ENCODE measurements around the gene KDM4C. TPM values are rescaled to one million over a fixed set of nuclear protein-coding genes. Genes with fewer than 3 reads are reported as not detected.
"Not testable (repeated sequence)": the region's sequence is repeated elsewhere in the genome, so short reads cannot be mapped to it uniquely, and the experiment has no call there.

The KDM4C gene
- total RNA-seq, 1 experiment from 2014 or later = 61.1 TPM

- Histone ChIP-seq H2AFZ (ENCODE audit: low read length) (no peak overlapping the region), H3K27ac (ENCODE audit: low read length) (0 out of 2 replicates have a peak overlapping the region, but pooled peaks have one; percentile 23), H3K79me2 (ENCODE audit: low read length) (peaks cover 96% of the 10 kb centered on the region), H3K9me2 (replicated peaks; ENCODE audit: insufficient read depth, low read length) (no peaks in the 10 kb centered on the region), H3K9ac (ENCODE audit: low read length) (no peak overlapping the region), H3K4me2 (ENCODE audit: low read depth, low read length, poor library complexity, severe bottlenecking) (peak overlapping the region; percentile 22), H3K27me3 (ENCODE audit: low read length) (no peaks in the 10 kb centered on the region), H4K20me1 (ENCODE audit: insufficient read depth, low read depth, low read length) (no peaks in the 10 kb centered on the region), H3K4me1 (ENCODE audit: low read length) (peaks cover 18% of the 10 kb centered on the region), H3K4me3 (ENCODE audit: low read length) (no peak overlapping the region), H3K36me3 (ENCODE audit: insufficient read depth, low read length) (no peaks in the 10 kb centered on the region), H3K9me3 (ENCODE audit: low read length) (no peaks in the 10 kb centered on the region)
- no peak for DNase-seq
These were observed 7.6 kb downstream of the KDM4C start for GRCh38 chr9:6765396-6765795.

GRCh38 chr9:6766606-6767005 is 8.8 kb downstream of the KDM4C start:
- no peak overlapping the region for H2AFZ ChIP-seq (ENCODE audit: low read length)
- H3K27ac ChIP-seq (ENCODE audit: low read length) = no peak overlapping the region
- H4K20me1 ChIP-seq (ENCODE audit: insufficient read depth, low read depth, low read length) = no peaks in the 10 kb centered on the region
- no peaks in the 10 kb centered on the region for H3K36me3 ChIP-seq (ENCODE audit: insufficient read depth, low read length)
- H3K4me3 ChIP-seq (ENCODE audit: low read length) = no peak overlapping the region
- no peaks in the 10 kb centered on the region for H3K9me3 ChIP-seq (ENCODE audit: low read length)
- H3K27me3 ChIP-seq (ENCODE audit: low read length) = no peaks in the 10 kb centered on the region
- DNase-seq = no peak
- H3K79me2 ChIP-seq (ENCODE audit: low read length) = peaks cover 95% of the 10 kb centered on the region
- H3K9me2 ChIP-seq (replicated peaks; ENCODE audit: insufficient read depth, low read length) = no peaks in the 10 kb centered on the region
- H3K4me2 ChIP-seq (ENCODE audit: low read depth, low read length, poor library complexity, severe bottlenecking) = no peak overlapping the region
- H3K9ac ChIP-seq (ENCODE audit: low read length) = no peak overlapping the region
- H3K4me1 ChIP-seq (ENCODE audit: low read length) = peaks cover 18% of the 10 kb centered on the region

GRCh38 chr9:6768587-6768986 is 10.8 kb downstream of the KDM4C start:
- not testable (repeated sequence) for H3K9me3 ChIP-seq (ENCODE audit: low read length); H3K9me2 ChIP-seq (replicated peaks; ENCODE audit: insufficient read depth, low read length); H4K20me1 ChIP-seq (ENCODE audit: insufficient read depth, low read depth, low read length); H3K9ac ChIP-seq (ENCODE audit: low read length); H3K4me3 ChIP-seq (ENCODE audit: low read length); H3K27me3 ChIP-seq (ENCODE audit: low read length); DNase-seq; H3K27ac ChIP-seq (ENCODE audit: low read length); H3K4me2 ChIP-seq (ENCODE audit: low read depth, low read length, poor library complexity, severe bottlenecking); H2AFZ ChIP-seq (ENCODE audit: low read length); H3K36me3 ChIP-seq (ENCODE audit: insufficient read depth, low read length)
- Histone ChIP-seq H3K4me1 (ENCODE audit: low read length) (peaks cover 18% of the 10 kb centered on the region), H3K79me2 (ENCODE audit: low read length) (peaks cover 92% of the 10 kb centered on the region)

- H4K20me1 ChIP-seq (ENCODE audit: insufficient read depth, low read depth, low read length) = no peaks in the 10 kb centered on the region
- no peaks in the 10 kb centered on the region for H3K9me3 ChIP-seq (ENCODE audit: low read length)
- no peaks in the 10 kb centered on the region for H3K36me3 ChIP-seq (ENCODE audit: insufficient read depth, low read length)
- H3K4me3 ChIP-seq (ENCODE audit: low read length) = no peak overlapping the region
- no peak for DNase-seq
- H3K27me3 ChIP-seq (ENCODE audit: low read length) = no peaks in the 10 kb centered on the region
- no peak overlapping the region for H3K9ac ChIP-seq (ENCODE audit: low read length)
- H2AFZ ChIP-seq (ENCODE audit: low read length) = no peak overlapping the region
- H3K79me2 ChIP-seq (ENCODE audit: low read length) = peaks cover 91% of the 10 kb centered on the region
- H3K27ac ChIP-seq (ENCODE audit: low read length) = no peak overlapping the region
- H3K9me2 ChIP-seq (replicated peaks; ENCODE audit: insufficient read depth, low read length) = no peaks in the 10 kb centered on the region
- H3K4me2 ChIP-seq (ENCODE audit: low read depth, low read length, poor library complexity, severe bottlenecking) = no peak overlapping the region
- H3K4me1 ChIP-seq (ENCODE audit: low read length) = no peaks in the 10 kb centered on the region
These were observed 13.9 kb downstream of the KDM4C start for GRCh38 chr9:6771722-6772121.

- H3K4me2 ChIP-seq (ENCODE audit: low read depth, low read length, poor library complexity, severe bottlenecking) = no peak overlapping the region
- H3K27me3 ChIP-seq (ENCODE audit: low read length) = no peaks in the 10 kb centered on the region
- H4K20me1 ChIP-seq (ENCODE audit: insufficient read depth, low read depth, low read length) = no peaks in the 10 kb centered on the region; the same call in 1 of the 2 replicates
- no peak overlapping the region for H2AFZ ChIP-seq (ENCODE audit: low read length)
- no peaks in the 10 kb centered on the region for H3K9me3 ChIP-seq (ENCODE audit: low read length)
- H3K27ac ChIP-seq (ENCODE audit: low read length) = no peak overlapping the region
- H3K4me3 ChIP-seq (ENCODE audit: low read length) = no peak overlapping the region
- peaks cover 96% of the 10 kb centered on the region for H3K79me2 ChIP-seq (ENCODE audit: low read length)
- no peaks in the 10 kb centered on the region for H3K9me2 ChIP-seq (replicated peaks; ENCODE audit: insufficient read depth, low read length)
- H3K4me1 ChIP-seq (ENCODE audit: low read length) = peaks cover 9% of the 10 kb centered on the region
- no peak for DNase-seq
- no peak overlapping the region for H3K9ac ChIP-seq (ENCODE audit: low read length)
- H3K36me3 ChIP-seq (ENCODE audit: insufficient read depth, low read length) = no peaks in the 10 kb centered on the region
These were observed 19.6 kb downstream of the KDM4C start for GRCh38 chr9:6777213-6777902.

GRCh38 chr9:6779417-6780241 is 21.9 kb downstream of the KDM4C start:
- no peak overlapping the region for H3K4me3 ChIP-seq (ENCODE audit: low read length)
- peaks cover 23% of the 10 kb centered on the region for H3K4me1 ChIP-seq (ENCODE audit: low read length)
- H2AFZ ChIP-seq (ENCODE audit: low read length) = no peak overlapping the region
- H3K4me2 ChIP-seq (ENCODE audit: low read depth, low read length, poor library complexity, severe bottlenecking) = no peak overlapping the region
- no peak overlapping the region for H3K27ac ChIP-seq (ENCODE audit: low read length)
- H3K27me3 ChIP-seq (ENCODE audit: low read length) = no peaks in the 10 kb centered on the region
- no peaks in the 10 kb centered on the region; the same call in 1 of the 2 replicates for H4K20me1 ChIP-seq (ENCODE audit: insufficient read depth, low read depth, low read length)
- H3K9me3 ChIP-seq (ENCODE audit: low read length) = no peaks in the 10 kb centered on the region
- DNase-seq = no peak
- no peaks in the 10 kb centered on the region for H3K36me3 ChIP-seq (ENCODE audit: insufficient read depth, low read length)
- no peaks in the 10 kb centered on the region for H3K9me2 ChIP-seq (replicated peaks; ENCODE audit: insufficient read depth, low read length)
- H3K9ac ChIP-seq (ENCODE audit: low read length) = no peak overlapping the region
- H3K79me2 ChIP-seq (ENCODE audit: low read length) = peaks cover 98% of the 10 kb centered on the region

- Histone ChIP-seq H3K4me2 (ENCODE audit: low read depth, low read length, poor library complexity, severe bottlenecking) (no peak overlapping the region), H3K9me3 (ENCODE audit: low read length) (no peaks in the 10 kb centered on the region), H3K9ac (ENCODE audit: low read length) (no peak overlapping the region), H3K27me3 (ENCODE audit: low read length) (no peaks in the 10 kb centered on the region), H3K27ac (ENCODE audit: low read length) (no peak overlapping the region), H3K4me1 (ENCODE audit: low read length) (peaks cover 30% of the 10 kb centered on the region), H2AFZ (ENCODE audit: low read length) (no peak overlapping the region), H3K79me2 (ENCODE audit: low read length) (peaks cover 98% of the 10 kb centered on the region), H3K9me2 (replicated peaks; ENCODE audit: insufficient read depth, low read length) (no peaks in the 10 kb centered on the region), H3K4me3 (ENCODE audit: low read length) (no peak overlapping the region), H3K36me3 (ENCODE audit: insufficient read depth, low read length) (no peaks in the 10 kb centered on the region), H4K20me1 (ENCODE audit: insufficient read depth, low read depth, low read length) (no peaks in the 10 kb centered on the region; the same call in 1 of the 2 replicates)
- no peak for DNase-seq
These were observed 22.9 kb downstream of the KDM4C start for GRCh38 chr9:6780690-6781089.

GRCh38 chr9:6781476-6781875 is 23.7 kb downstream of the KDM4C start:
- H3K4me2 ChIP-seq (ENCODE audit: low read depth, low read length, poor library complexity, severe bottlenecking) = no peak overlapping the region
- peaks cover 99% of the 10 kb centered on the region for H3K79me2 ChIP-seq (ENCODE audit: low read length)
- H3K27ac ChIP-seq (ENCODE audit: low read length) = no peak overlapping the region
- H3K9me2 ChIP-seq (replicated peaks; ENCODE audit: insufficient read depth, low read length) = no peaks in the 10 kb centered on the region
- peaks cover 38% of the 10 kb centered on the region for H3K4me1 ChIP-seq (ENCODE audit: low read length)
- no peaks in the 10 kb centered on the region; the same call in 1 of the 2 replicates for H4K20me1 ChIP-seq (ENCODE audit: insufficient read depth, low read depth, low read length)
- DNase-seq = no peak
- H3K9ac ChIP-seq (ENCODE audit: low read length) = no peak overlapping the region
- H3K27me3 ChIP-seq (ENCODE audit: low read length) = no peaks in the 10 kb centered on the region
- no peaks in the 10 kb centered on the region for H3K36me3 ChIP-seq (ENCODE audit: insufficient read depth, low read length)
- no peak overlapping the region for H2AFZ ChIP-seq (ENCODE audit: low read length)
- no peak overlapping the region for H3K4me3 ChIP-seq (ENCODE audit: low read length)
- no peaks in the 10 kb centered on the region for H3K9me3 ChIP-seq (ENCODE audit: low read length)

Data from Karpas-422 (cell line).